ENCODE results near the gene NPLOC4. TPM values are rescaled to one million over a fixed set of nuclear protein-coding genes. Genes with fewer than 3 reads are reported as not detected.

The NPLOC4 gene
- total RNA-seq, 4 donors from 2014 or later, result 14.6 to 86.3 (median 30.9) TPM

- intact Hi-C loops (cut with DNase I; ENCODE audit: low total_unique reads), result no loop called here
- H3K4me3 ChIP-seq, result no peak overlapping the region
- no peaks in the 10 kb centered on the region for H3K27me3 ChIP-seq
- H3K9me3 ChIP-seq, result no peaks in the 10 kb centered on the region
- H3K36me3 ChIP-seq, result no peaks in the 10 kb centered on the region
- peaks cover 3 to 25% of the 10 kb centered on the region in 2 donors for H3K4me1 ChIP-seq
- DNase-seq, result no peak
- no peak for TF ChIP-seq POLR2A (IDR thresholded peaks at IDR 0.05)
- TF ChIP-seq, protein P1, sequence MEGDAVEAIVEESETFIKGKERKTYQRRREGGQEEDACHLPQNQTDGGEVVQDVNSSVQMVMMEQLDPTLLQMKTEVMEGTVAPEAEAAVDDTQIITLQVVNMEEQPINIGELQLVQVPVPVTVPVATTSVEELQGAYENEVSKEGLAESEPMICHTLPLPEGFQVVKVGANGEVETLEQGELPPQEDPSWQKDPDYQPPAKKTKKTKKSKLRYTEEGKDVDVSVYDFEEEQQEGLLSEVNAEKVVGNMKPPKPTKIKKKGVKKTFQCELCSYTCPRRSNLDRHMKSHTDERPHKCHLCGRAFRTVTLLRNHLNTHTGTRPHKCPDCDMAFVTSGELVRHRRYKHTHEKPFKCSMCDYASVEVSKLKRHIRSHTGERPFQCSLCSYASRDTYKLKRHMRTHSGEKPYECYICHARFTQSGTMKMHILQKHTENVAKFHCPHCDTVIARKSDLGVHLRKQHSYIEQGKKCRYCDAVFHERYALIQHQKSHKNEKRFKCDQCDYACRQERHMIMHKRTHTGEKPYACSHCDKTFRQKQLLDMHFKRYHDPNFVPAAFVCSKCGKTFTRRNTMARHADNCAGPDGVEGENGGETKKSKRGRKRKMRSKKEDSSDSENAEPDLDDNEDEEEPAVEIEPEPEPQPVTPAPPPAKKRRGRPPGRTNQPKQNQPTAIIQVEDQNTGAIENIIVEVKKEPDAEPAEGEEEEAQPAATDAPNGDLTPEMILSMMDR (IDR thresholded peaks at IDR 0.05), result no peak
- peak overlapping the region in 1 of 2 donors; percentile 100 for H3K27ac ChIP-seq
Measured at GRCh38 chr17:81520021-81520901, 116.7 kb downstream of the NPLOC4 start.

- no peaks in the 10 kb centered on the region for H3K9me3 ChIP-seq
- peaks cover 3 to 25% of the 10 kb centered on the region in 2 donors for H3K4me1 ChIP-seq
- peak overlapping the region; percentile 43 to 100 for H3K27ac ChIP-seq
- peak; percentile 40 to 47 for DNase-seq
- peak overlapping the region; percentile 36 to 98 for H3K4me3 ChIP-seq
- H3K27me3 ChIP-seq, result no peaks in the 10 kb centered on the region
- TF ChIP-seq POLR2A (IDR thresholded peaks at IDR 0.05), result no peak
- TF ChIP-seq, protein P1 (IDR thresholded peaks at IDR 0.05), result peak in 3 of 4 experiments; percentile 45 to 70 (median 62)
- no peaks in the 10 kb centered on the region for H3K36me3 ChIP-seq
- intact Hi-C loops (cut with DNase I; ENCODE audit: low total_unique reads), result no loop called here
Measured at GRCh38 chr17:81519284-81520020, 117.5 kb downstream of the NPLOC4 start.

DNA sequence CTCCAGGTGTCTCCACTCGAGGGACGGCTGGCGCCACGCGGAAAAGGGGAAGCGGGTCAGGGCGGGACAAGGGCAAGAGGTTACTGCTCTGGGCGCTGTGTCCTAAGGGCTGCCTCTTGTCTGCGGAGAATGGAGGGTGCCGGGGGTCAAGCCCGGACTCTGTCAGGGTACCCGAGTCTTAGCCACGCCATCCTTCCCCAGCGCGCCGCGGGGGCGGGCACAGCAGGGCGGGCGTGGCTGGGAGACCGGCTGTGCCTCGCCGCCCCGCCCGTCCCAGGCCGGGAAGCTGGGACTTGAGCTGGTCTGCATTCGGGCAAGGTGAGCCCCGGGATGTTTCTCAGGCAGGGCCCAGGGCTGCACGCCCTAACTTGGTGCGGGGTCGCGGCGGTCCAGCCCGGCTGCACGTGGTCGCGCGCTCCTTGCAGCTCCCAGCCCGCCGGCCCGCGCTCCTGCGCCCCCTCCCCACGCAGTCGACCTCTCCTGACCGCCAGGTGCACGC is 118.1 kb downstream of the NPLOC4 start:
- Histone ChIP-seq H3K4me1 (peaks cover 3 to 25% of the 10 kb centered on the region in 2 donors), H3K27me3 (no peaks in the 10 kb centered on the region), H3K27ac (peak overlapping the region; percentile 97 to 100), H3K9me3 (no peaks in the 10 kb centered on the region), H3K36me3 (no peaks in the 10 kb centered on the region), H3K4me3 (peak overlapping the region; percentile 36 to 98)
- DNase-seq, result peak; percentile 49 to 55
- intact Hi-C loops (cut with DNase I; ENCODE audit: low total_unique reads), result no loop called here
- no peak for TF ChIP-seq POLR2A (IDR thresholded peaks at IDR 0.05)
- TF ChIP-seq, protein P1 (IDR thresholded peaks at IDR 0.05), result no peak

DNA sequence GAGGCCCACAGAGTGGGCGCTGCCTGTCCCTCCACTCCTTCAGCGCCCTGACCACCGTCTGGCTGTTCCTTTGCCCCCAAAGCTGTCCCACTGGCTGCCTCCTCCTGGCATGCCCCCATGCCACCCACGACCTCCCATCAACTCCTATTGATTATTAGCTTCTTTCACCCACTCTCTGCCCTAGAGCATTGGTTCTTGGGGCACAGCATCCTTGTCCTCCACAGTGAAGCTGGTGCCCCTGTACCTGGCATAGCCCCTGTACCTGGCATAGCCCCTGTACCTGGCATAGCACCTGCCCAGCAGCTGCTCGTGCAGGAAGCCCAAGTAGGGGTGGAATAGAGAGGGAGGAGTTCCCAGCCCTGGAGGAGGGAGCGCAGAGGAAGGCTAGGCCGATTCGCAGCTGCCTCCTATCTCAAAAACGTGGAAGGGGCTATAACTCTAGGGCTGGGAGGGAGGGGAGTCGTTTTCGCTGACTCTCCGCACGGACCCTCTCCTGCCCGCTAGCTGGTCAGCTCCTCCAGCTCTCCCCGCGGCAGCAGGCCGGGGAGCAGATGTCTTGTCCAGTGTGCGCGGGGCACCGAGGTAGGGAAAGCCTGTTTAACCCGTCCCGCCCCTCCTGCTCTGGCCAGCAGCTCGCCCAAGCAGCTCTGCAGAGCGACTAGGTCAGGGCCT is 118.7 kb downstream of the NPLOC4 start:
- DNase-seq, result peak in 1 of 2 donors; percentile 54
- Histone ChIP-seq H3K4me1 (peaks cover 3 to 25% of the 10 kb centered on the region in 2 donors), H3K4me3 (peak overlapping the region; percentile 36 to 98), H3K9me3 (no peaks in the 10 kb centered on the region), H3K27me3 (no peaks in the 10 kb centered on the region), H3K36me3 (no peaks in the 10 kb centered on the region), H3K27ac (peak overlapping the region; percentile 97 to 100)
- intact Hi-C loops (cut with DNase I; ENCODE audit: low total_unique reads), result no loop called here
- TF ChIP-seq POLR2A (IDR thresholded peaks at IDR 0.05), result no peak
- TF ChIP-seq, protein P1 (IDR thresholded peaks at IDR 0.05), result no peak

Data from uterus (tissue), 4 donors.